GOT3 (cell line): Measurements from ENCODE around the gene CORO2A.

Experiments used
- DNase-seq: peaks from one replicate; lab custom pipeline; 2025; ENCODE audit warnings: mixed read lengths; lab: John Stamatoyannopoulos, UW

Gene CORO2A

GRCh38 chr9:98192503-98193335, at the start of gene CORO2A:
Gene CORO2A (minus strand): TSS chr9:98192637. CDS start chr9:98157660, 34,977 bp downstream.
- DNase-seq: no peak

- DNase-seq: no peak
Measured at GRCh38 chr9:98241357-98242300, 49.2 kb upstream of the CORO2A start.

GRCh38 chr9:98240475-98240874, 48.0 kb upstream of the CORO2A start:
- DNase-seq: no peak

- no peak for DNase-seq
Measured at GRCh38 chr9:98236901-98237487, 44.6 kb upstream of the CORO2A start.

GRCh38 chr9:98235126-98235525, 42.7 kb upstream of the CORO2A start:
- DNase-seq: no peak

GRCh38 chr9:98234245-98234825, 41.9 kb upstream of the CORO2A start:
- no peak for DNase-seq

GRCh38 chr9:98232926-98233325, 40.5 kb upstream of the CORO2A start:
- no peak for DNase-seq

- DNase-seq: no peak
Measured at GRCh38 chr9:98231770-98232478, 39.5 kb upstream of the CORO2A start.

GRCh38 chr9:98230789-98231188, 38.4 kb upstream of the CORO2A start:
- DNase-seq: no peak

- DNase-seq: no peak
Measured at GRCh38 chr9:98230304-98230703, 37.9 kb upstream of the CORO2A start.

GRCh38 chr9:98229620-98230019, 37.2 kb upstream of the CORO2A start:
- no peak for DNase-seq

- no peak for DNase-seq
Measured at GRCh38 chr9:98229090-98229395, 36.6 kb upstream of the CORO2A start.

GRCh38 chr9:98228392-98229089, 36.1 kb upstream of the CORO2A start:
- DNase-seq: no peak

GRCh38 chr9:98227883-98228282, 35.4 kb upstream of the CORO2A start:
- DNase-seq: no peak

GRCh38 chr9:98226957-98227356, 34.5 kb upstream of the CORO2A start:
- no peak for DNase-seq

- DNase-seq: no peak
Measured at GRCh38 chr9:98226516-98226915, 34.1 kb upstream of the CORO2A start.

GRCh38 chr9:98225015-98225442, 32.6 kb upstream of the CORO2A start:
- no peak for DNase-seq

GRCh38 chr9:98222885-98223691, 30.7 kb upstream of the CORO2A start:
- no peak for DNase-seq

GRCh38 chr9:98220911-98221310, 28.5 kb upstream of the CORO2A start:
- DNase-seq: no peak

GRCh38 chr9:98219794-98220370, 27.4 kb upstream of the CORO2A start:
- DNase-seq: no peak
